Caco-2 (cell line): Measurements from ENCODE around the gene CIZ1. TPM values are rescaled to one million over a fixed set of nuclear protein-coding genes. Genes with fewer than 3 reads are reported as not detected.

ENCODE experiments used
- BruUV-seq: library from RNA; stranded (reverse); fragments of 400-500 nt; replicated peaks from 2 replicates; lab custom pipeline; 2021; lab: Mats Ljungman, UMichigan
- CTCF ChIA-PET: fragments of 300-600 bp; sonication (Branson Sonifier 250); formaldehyde crosslinking; loops from one replicate; lab custom pipeline; 2022; ENCODE audit warnings: antibody characterized with exemption; lab: Charles Lee
- POLR2A ChIA-PET: fragments of 300-600 bp; sonication (Branson Sonifier 250); formaldehyde crosslinking; loops from one replicate; lab custom pipeline; 2022; ENCODE audit warnings: antibody characterized with exemption; lab: Charles Lee
- DNase-seq, 2 experiments: peaks; one replicate each; pipeline versions ENCODE4 v3.0.0 to v3.0.0-alpha.2; 2020 to 2022
- H3K27me3 ChIP-seq: replicated peaks from 2 replicates; pipeline ENCODE4 v1.6.0; 2011; ENCODE audit warnings: low read length; ENCODE audit not compliant: control insufficient read depth, insufficient read depth
- H3K36me3 ChIP-seq: 2 replicates; pipeline ENCODE4 v1.5.1; 2011; ENCODE audit warnings: low read length; ENCODE audit not compliant: control insufficient read depth, insufficient read depth
- H3K4me1 ChIP-seq: fragments of 250-450 bp; sonication (Bioruptor Pico); 2 replicates; pipeline ENCODE4 v1.5.1; 2020; ENCODE audit warnings: mild to moderate bottlenecking
- H3K4me3 ChIP-seq: 2 replicates; pipeline ENCODE4 v1.5.1; 2011; ENCODE audit warnings: low read depth, mild to moderate bottlenecking, control low read depth, low read length
- H3K9me3 ChIP-seq: fragments of 250-450 bp; sonication (Bioruptor Pico); 2 replicates; pipeline ENCODE4 v1.5.1; 2020; ENCODE audit warnings: mild to moderate bottlenecking, moderate library complexity
- H3K27ac Mint-ChIP-seq: one replicate; pipeline ENCODE4 v1.8.0; 2022; ENCODE audit warnings: mixed read lengths; ENCODE audit not compliant: unreplicated experiment
- H3K27me3 Mint-ChIP-seq: one replicate; pipeline ENCODE4 v1.8.0; 2022; ENCODE audit warnings: mixed read lengths; ENCODE audit not compliant: insufficient read depth, unreplicated experiment
- H3K36me3 Mint-ChIP-seq: one replicate; pipeline ENCODE4 v1.8.0; 2022; ENCODE audit warnings: mild to moderate bottlenecking, mixed read lengths; ENCODE audit not compliant: insufficient read depth, unreplicated experiment
- H3K4me1 Mint-ChIP-seq: one replicate; pipeline ENCODE4 v1.8.0; 2022; ENCODE audit warnings: low read depth, mixed read lengths; ENCODE audit not compliant: unreplicated experiment
- H3K4me3 Mint-ChIP-seq: one replicate; pipeline ENCODE4 v1.8.0; 2022; ENCODE audit warnings: mild to moderate bottlenecking, moderate library complexity, mixed read lengths; ENCODE audit not compliant: unreplicated experiment
- H3K9me3 Mint-ChIP-seq: one replicate; pipeline ENCODE4 v1.8.0; 2022; ENCODE audit warnings: mixed read lengths; ENCODE audit not compliant: unreplicated experiment
- intact Hi-C: fragments of 100-400 bp; cut with micrococcal nuclease; formaldehyde crosslinking; loops from one replicate; pipeline ENCODE4 v1.10.0; 2022; ENCODE audit not compliant: unreplicated experiment
- total RNA-seq: library from RNA; stranded (reverse); gene quantifications from 2 replicates; pipeline ENCODE4 v1.2.3, GENCODE V29; 2022
- TF ChIP-seq, protein P1 (sequence below), 2 experiments: fragments of 200-600 bp in 1 of 2; IDR thresholded peaks; 1 replicate in 1 of 2; 2 replicates in 1 of 2; pipeline versions ENCODE4 v1.5.1 to v1.8.0; 2011 to 2022; ENCODE audit warnings: antibody characterized with exemption in 1 of 2, control low read depth in 1 of 2, inconsistent platforms in 1 of 2, low read depth in 1 of 2, low read length in 1 of 2, mild to moderate bottlenecking in 1 of 2, moderate library complexity in 1 of 2; ENCODE audit not compliant: insufficient read depth in 1 of 2, severe bottlenecking in 1 of 2, unreplicated experiment in 1 of 2

Gene CIZ1
- total RNA-seq, 1 experiment from 2014 or later: 187 TPM

DNA sequence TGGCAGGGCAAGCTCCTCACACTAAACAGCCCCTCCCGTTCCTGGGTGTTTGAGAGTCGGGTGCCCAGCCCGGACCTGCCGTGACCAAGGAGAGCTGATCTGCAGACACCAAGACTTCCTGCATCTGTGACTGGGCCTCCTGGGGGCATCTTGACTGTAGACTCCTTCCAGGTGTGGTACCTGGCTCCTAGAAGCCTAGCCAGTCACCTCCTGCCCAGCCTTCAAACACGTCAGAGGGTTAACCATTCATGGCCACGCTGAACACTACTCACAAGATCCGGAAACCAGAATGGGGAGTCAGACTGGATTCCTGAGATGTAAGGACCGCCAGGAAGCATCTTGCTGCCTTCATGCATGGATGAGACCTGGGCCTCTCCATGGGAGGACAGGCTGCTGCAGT, 45.8 kb downstream of the CIZ1 start:
- ChIA-PET CTCF (interaction anchor here (1.0 kb wide), 1 partner anchor 14 kb away, joined by 3 read pairs; the partner anchor contains the start of gene BBLN), POLR2A (no interaction called here)
- H3K36me3 Mint-ChIP-seq: no peaks in the 10 kb centered on the region
- no TSS peak for BruUV-seq
- no peaks in the 10 kb centered on the region for H3K4me1 Mint-ChIP-seq
- H3K4me3 Mint-ChIP-seq: no peak overlapping the region
- H3K27me3 ChIP-seq: no peaks in the 10 kb centered on the region
- DNase-seq: peak; percentile 66 to 71
- intact Hi-C loops: no loop called here
- TF ChIP-seq, protein P1, sequence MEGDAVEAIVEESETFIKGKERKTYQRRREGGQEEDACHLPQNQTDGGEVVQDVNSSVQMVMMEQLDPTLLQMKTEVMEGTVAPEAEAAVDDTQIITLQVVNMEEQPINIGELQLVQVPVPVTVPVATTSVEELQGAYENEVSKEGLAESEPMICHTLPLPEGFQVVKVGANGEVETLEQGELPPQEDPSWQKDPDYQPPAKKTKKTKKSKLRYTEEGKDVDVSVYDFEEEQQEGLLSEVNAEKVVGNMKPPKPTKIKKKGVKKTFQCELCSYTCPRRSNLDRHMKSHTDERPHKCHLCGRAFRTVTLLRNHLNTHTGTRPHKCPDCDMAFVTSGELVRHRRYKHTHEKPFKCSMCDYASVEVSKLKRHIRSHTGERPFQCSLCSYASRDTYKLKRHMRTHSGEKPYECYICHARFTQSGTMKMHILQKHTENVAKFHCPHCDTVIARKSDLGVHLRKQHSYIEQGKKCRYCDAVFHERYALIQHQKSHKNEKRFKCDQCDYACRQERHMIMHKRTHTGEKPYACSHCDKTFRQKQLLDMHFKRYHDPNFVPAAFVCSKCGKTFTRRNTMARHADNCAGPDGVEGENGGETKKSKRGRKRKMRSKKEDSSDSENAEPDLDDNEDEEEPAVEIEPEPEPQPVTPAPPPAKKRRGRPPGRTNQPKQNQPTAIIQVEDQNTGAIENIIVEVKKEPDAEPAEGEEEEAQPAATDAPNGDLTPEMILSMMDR (IDR thresholded peaks at IDR 0.05; ENCODE audit: insufficient read depth in 1 of 2, low read depth in 1 of 2, low read length in 1 of 2, severe bottlenecking in 1 of 2, unreplicated experiment in 1 of 2): no peak
- H3K4me1 ChIP-seq: peaks cover 15% of the 10 kb centered on the region; the same call in 1 of the 2 replicates
- no peaks in the 10 kb centered on the region for H3K27me3 Mint-ChIP-seq
- no peaks in the 10 kb centered on the region for H3K9me3 Mint-ChIP-seq
- H3K9me3 ChIP-seq: no peaks in the 10 kb centered on the region
- no peak overlapping the region for H3K4me3 ChIP-seq
- H3K36me3 ChIP-seq: no peaks in the 10 kb centered on the region
- peak overlapping the region; percentile 55 for H3K27ac Mint-ChIP-seq

DNA sequence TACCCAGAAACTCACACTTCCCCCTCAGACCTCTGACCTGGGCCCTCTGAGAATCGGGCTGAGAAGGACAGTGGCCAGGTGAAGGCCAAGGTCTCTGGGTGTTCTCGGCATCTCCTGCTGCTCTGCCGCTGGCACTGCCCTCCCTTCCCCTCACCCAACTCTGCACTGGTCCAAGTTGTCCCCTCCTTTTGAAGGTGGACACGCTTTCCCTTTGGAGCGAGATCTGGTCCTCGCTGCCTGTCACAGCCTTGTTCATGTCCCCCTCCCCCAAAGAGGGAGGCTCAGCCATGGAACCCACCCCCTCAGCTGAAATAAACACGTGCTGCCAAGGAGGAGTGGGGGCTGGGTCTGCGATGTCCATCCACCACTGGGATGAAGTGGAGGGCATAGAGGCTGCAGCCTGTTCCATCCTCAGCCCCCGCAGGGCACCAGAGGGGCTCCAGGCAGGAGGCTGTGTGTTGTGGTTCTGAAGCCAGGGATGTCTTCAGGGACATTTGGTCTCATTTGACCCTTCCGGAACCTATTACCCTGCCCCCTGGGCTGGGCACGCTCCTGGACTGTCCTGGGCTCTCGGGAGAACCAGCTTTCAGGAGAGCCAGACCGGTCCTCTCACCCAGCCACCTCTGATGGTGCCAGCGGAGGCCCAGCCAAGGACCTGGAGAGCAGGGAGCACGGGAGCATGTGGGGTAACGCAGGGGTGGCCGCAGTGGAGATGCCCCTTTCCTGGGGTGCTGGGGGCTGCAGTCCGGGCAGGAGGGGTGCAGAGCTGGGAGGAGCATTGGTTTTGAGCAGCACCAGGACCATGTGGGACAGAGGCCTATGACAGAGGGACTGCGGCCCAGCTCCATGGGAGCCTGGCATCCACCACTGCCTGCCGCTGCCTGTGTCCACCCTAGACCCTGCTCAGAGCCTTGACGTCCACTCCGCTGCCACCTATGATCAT, 46.9 kb downstream of the CIZ1 start:
- CTCF ChIA-PET: interaction anchor here (1.0 kb wide), 1 partner anchor 16 kb away, joined by 3 read pairs; the partner anchor contains the start of gene BBLN
- intact Hi-C loops: no loop called here
- H3K27me3 ChIP-seq: no peaks in the 10 kb centered on the region
- Mint-ChIP-seq H3K4me3 (no peak overlapping the region), H3K36me3 (no peaks in the 10 kb centered on the region), H3K27ac (no peak overlapping the region), H3K9me3 (no peaks in the 10 kb centered on the region), H3K4me1 (no peaks in the 10 kb centered on the region), H3K27me3 (no peaks in the 10 kb centered on the region)
- peaks cover 15% of the 10 kb centered on the region; the same call in 1 of the 2 replicates for H3K4me1 ChIP-seq
- no peak overlapping the region for H3K4me3 ChIP-seq
- DNase-seq: no peak
- H3K36me3 ChIP-seq: no peaks in the 10 kb centered on the region
- POLR2A ChIA-PET: no interaction called here
- TF ChIP-seq, protein P1 (IDR thresholded peaks at IDR 0.05; ENCODE audit: insufficient read depth in 1 of 2, low read depth in 1 of 2, low read length in 1 of 2, severe bottlenecking in 1 of 2, unreplicated experiment in 1 of 2): no peak
- BruUV-seq: no TSS peak
- no peaks in the 10 kb centered on the region for H3K9me3 ChIP-seq

DNA sequence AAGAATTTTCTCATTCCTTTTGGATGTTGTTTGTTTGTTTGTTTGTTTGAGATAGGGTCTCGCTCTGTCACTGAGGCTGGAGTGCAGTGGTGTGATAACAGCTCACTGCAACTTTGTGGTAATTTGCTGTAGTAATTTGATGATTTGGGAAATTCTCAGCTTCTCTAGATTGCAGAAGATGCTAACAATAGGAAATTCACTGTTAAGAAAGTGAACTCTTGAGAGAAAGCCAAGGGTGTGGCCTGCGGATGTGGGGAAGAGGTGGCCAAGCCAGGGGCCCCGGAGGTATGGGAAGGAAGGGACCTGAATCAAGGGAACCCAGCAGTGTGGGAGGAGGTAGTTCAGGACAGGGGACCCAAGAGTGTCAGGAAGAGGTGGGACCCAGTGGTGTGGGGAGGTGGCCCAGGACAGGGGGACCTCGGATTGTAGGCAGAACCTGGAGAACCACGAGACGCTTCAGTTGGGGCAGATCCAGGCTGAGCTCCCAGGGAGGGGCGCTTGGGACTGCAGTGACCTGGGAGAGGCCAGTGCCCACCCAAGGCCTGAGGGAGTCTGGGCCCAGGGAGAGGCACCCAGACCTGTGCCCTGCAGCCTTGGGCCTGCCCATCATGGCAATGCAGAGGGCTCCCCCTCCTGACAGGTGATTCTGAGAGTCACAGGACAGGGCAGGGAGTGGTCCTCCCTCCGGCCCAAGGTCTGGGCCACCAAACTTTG, 47.7 kb downstream of the CIZ1 start:
- no peak overlapping the region for H3K27ac Mint-ChIP-seq
- no peaks in the 10 kb centered on the region for H3K27me3 Mint-ChIP-seq
- no peaks in the 10 kb centered on the region for H3K9me3 Mint-ChIP-seq
- H3K36me3 ChIP-seq: no peaks in the 10 kb centered on the region
- no peaks in the 10 kb centered on the region for H3K9me3 ChIP-seq
- peaks cover 15% of the 10 kb centered on the region; the same call in 1 of the 2 replicates for H3K4me1 ChIP-seq
- no peak overlapping the region for H3K4me3 ChIP-seq
- ChIA-PET CTCF (no interaction called here), POLR2A (no interaction called here)
- intact Hi-C loops: no loop called here
- no TSS peak for BruUV-seq
- TF ChIP-seq, protein P1 (IDR thresholded peaks at IDR 0.05; ENCODE audit: insufficient read depth in 1 of 2, low read depth in 1 of 2, low read length in 1 of 2, severe bottlenecking in 1 of 2, unreplicated experiment in 1 of 2): no peak
- H3K4me3 Mint-ChIP-seq: no peak overlapping the region
- H3K27me3 ChIP-seq: no peaks in the 10 kb centered on the region
- no peaks in the 10 kb centered on the region for H3K4me1 Mint-ChIP-seq
- no peaks in the 10 kb centered on the region for H3K36me3 Mint-ChIP-seq
- DNase-seq: no peak
